HG03135 (cell line): ENCODE measurements around the gene LRIG1.

Experiments used
- ATAC-seq: cut with Tn5 transposase; IDR thresholded peaks from one replicate; pipeline ENCODE4 v1.9.1; 2021; ENCODE audit warnings: mild to moderate bottlenecking, moderate library complexity; ENCODE audit not compliant: unreplicated experiment

LRIG1 gene

GRCh38 chr3:66507423-66508260, 6.8 kb upstream of the LRIG1 start:
- no peak for ATAC-seq

DNA sequence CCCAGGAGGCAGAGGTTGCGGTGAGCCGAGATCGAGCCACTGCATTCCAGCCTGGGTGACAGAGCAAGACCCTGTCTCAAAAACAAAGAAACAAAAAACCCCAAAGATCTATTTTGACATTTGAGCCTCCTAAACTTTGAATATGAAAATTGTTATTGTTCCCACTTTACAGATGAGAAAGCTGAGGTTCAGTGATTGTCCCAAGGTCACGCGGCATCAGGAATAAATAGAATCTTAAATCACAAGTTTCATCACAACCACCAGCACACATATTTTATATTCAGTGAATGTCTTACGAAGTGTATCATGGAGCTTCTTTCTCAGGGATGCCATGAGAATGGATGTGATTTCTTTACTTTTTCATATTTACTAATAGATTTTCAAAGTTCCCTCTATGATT, 5.3 kb upstream of the LRIG1 start:
- no peak for ATAC-seq

GRCh38 chr3:66504850-66505641, 4.2 kb upstream of the LRIG1 start:
- no peak for ATAC-seq

GRCh38 chr3:66502981-66503380, 2.2 kb upstream of the LRIG1 start:
- ATAC-seq: no peak

DNA sequence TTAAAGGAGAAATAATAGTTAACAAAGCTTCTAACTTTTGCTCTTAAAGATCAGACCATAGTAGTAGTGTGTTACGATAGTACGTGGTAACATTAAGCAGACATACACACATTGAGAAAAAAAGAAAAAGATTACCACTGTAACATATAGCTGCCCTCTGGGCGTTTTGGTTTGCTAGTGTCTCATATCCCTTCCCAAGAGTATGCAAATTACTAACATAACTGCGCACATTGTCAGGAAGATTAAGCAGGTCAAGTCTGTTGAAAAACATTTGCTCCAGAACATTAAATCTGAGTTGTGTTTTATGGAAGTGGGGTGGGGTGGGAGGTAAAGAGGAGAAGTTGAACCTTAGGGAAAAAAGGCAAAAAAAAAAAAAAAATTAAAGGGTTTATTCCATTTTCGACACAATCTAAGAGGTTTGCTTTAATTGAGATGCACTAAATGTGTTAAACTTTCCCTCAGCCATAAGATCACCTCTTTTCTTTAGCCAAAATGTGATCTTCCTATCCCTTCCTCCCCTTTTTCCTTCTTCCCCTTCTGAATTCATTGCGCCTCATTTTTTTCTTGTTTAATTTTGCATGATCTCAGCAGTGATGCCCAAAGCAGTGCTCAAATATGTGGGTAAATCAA, 1.5 kb upstream of the LRIG1 start:
- ATAC-seq: no peak

- ATAC-seq: no peak
Observed at GRCh38 chr3:66501483-66502244, 842 bp upstream of the LRIG1 start.

- peak; percentile 9 for ATAC-seq
Observed at GRCh38 chr3:66499881-66500575, 794 bp downstream of the LRIG1 start.

DNA sequence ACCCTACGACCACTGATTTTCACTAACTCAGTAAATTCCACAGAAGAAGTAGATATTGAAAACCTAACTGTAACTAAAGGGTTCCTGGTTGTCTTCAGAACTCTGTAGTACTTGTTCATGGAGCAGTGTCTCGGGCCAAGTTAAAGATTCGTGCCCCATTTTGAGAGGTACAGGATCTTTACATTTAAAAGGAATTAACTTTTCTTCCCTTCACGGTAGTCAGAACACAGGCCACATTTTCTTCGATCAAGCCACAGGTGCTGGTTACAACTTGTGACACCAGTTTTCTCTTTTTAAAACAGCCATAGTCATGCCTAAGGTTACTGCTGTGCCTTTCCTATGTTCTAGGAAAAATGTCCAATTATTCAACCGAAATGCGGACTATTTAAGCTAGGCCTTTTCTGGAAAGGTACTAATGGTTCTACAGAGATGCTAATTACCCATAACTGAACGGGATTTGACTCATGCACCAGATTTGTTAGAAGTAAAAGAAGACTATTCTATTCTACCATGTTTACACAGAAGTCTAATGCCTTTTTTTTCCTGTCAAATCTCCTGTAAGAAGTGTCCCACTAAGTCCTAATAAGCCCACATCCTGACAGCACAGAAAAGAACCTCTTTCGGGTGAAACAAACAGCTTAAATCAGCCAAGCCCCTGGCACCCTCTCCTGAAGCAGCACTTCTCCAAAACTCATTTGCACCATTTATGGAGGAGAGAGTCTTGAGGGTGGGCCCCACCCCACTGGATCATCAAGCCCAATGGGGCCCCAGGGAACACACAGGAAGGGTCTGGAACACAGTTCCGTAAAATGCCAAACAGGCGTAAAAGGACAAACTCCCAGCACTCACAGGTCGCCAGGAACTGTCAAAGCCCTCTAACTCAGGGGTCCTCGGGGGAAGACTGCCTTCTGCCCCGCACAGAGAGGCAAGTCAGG, 1.9 kb downstream of the LRIG1 start:
- no peak for ATAC-seq

- no peak for ATAC-seq
Observed at GRCh38 chr3:66497985-66498671, 2.7 kb downstream of the LRIG1 start.

DNA sequence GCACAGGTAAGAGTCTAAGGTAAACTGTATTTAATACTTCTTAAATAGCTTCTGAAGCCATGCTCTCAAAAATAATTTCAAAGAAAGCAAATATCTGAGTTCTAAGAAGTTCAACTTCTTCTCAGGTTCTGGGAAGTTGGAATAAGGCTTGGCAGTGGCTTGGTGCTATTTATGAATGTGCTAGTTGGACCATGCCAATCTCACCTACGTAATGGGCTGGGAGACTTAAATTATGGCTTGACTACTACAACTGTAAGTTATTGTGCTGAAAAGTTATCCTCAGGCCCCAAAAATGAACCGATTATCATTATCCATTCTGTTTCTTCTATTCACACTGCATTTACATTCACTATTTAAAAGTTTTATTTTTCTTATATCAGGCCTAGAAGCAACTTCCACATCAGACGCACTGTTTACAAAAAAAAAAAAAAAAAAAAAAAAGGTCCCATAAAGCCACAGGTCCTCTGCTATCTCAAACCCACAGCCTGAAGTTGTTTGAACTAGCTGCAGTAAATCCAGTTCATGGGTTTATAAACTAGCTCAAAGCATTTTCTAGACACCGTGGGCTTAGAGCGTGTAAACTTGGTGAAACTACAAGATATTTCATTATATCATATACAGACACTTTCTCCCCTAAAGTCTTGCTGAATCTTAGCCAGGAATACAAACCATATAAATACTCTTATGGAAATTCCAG, 3.4 kb downstream of the LRIG1 start:
- ATAC-seq: no peak

DNA sequence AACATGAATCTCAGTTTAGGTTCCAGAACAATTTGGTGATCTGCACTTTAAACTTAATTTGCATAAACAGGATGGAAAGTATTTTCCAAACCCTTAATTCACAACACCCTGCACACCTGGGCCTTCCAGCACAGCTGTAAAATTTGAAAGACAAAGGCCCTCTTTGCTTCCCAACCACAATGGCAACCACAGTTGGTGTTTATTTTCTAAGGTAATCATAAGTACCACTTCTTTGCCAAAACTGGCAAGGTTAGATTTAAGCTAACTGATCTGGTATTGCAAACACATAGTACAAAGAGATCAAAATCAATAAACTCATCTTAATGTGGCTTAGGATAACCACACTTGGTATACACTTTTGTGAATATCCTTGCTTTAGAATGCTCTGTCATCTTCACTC, 4.1 kb downstream of the LRIG1 start:
- no peak for ATAC-seq

GRCh38 chr3:66496301-66496700, 4.5 kb downstream of the LRIG1 start:
- ATAC-seq: no peak

GRCh38 chr3:66495668-66496045, 5.2 kb downstream of the LRIG1 start:
- no peak for ATAC-seq

DNA sequence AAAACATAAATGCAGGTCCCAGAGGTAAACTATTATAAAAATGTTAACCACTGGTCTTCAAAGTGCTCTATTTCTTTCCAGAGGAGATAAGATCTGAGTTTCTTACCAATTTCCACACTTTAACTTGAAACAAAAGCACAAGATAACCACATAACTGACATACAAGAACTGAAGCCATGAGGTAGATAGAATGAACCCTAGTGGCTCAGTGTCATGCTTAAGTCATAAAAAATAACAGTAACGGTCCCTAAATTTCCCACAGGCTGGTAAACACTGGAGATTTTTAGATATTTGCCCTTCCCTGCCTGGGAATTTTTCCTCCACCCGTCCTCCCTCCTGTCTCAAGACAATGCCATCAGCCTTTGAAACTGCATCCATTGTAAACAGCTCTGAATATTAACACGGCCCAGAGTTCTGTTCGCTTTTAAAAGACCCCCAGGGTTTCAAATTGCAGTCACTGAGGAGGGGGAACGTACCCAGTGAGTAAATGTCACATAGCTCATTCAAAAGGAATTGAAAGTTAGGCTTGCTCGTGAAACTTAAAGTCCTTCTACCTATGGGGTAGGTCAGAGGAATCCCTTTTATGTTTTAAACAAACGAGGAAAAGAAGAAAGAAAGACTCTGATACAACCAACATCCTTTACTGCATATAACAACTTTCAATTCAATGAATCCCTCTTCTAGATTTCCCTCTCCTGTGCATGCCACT, 5.7 kb downstream of the LRIG1 start:
- ATAC-seq: no peak

GRCh38 chr3:66493458-66494099, 7.2 kb downstream of the LRIG1 start:
- no peak for ATAC-seq

- ATAC-seq: no peak
Observed at GRCh38 chr3:66492672-66493071, 8.2 kb downstream of the LRIG1 start.

GRCh38 chr3:66492071-66492470, 8.8 kb downstream of the LRIG1 start:
- no peak for ATAC-seq
